ENCODE results near the gene TSPEAR. TPM values are rescaled to one million over a fixed set of nuclear protein-coding genes. Genes with fewer than 3 reads are reported as not detected.
"Not testable (repeated sequence)": the region's sequence is repeated elsewhere in the genome, so short reads cannot be mapped to it uniquely, and the experiment has no call there.

TSPEAR gene
- total and polyA plus RNA-seq, 9 of the 15 experiments (the other 6 are each of a cell fraction or from before 2014, with no cell fraction given), result not detected

- H2AFZ ChIP-seq (ENCODE audit: low read depth, low read length), result no peak overlapping the region
- TF ChIP-seq ZFP1 (CRISPR knock-in tag; IDR thresholded peaks at IDR 0.05), result peak; percentile 96
- TF ChIP-seq HDAC6 (IDR thresholded peaks at IDR 0.05; ENCODE audit: low read depth, low read length), result no peak
- peaks cover 0 to 8% of the 10 kb centered on the region in 2 experiments; a peak in 1 of 5 replicates for H3K27me3 ChIP-seq (ENCODE audit: control insufficient read depth in 2 of 2, insufficient read depth in 2 of 2, low read length in 2 of 2)
- no peak overlapping the region for H3K9ac ChIP-seq (ENCODE audit: insufficient read depth in 1 of 2, low read depth in 2 of 2, low read length in 2 of 2)
- no peak overlapping the region for H3K4me2 ChIP-seq (ENCODE audit: insufficient read depth, low read length)
- POLR2A ChIA-PET, result interaction anchor here (1.4 kb wide), 1 partner anchor 20 kb away, joined by 3 read pairs; no protein-coding TSS in a partner anchor
- H3K79me2 ChIP-seq (ENCODE audit: control insufficient read depth, insufficient read depth, low read length), result no peaks in the 10 kb centered on the region
- no peaks in the 10 kb centered on the region; a peak in 2 of 5 replicates for H3K4me1 ChIP-seq (replicated peaks in 1 of 2; ENCODE audit: control insufficient read depth in 2 of 2, insufficient read depth in 2 of 2, low read length in 2 of 2)
- DNase-seq (ENCODE audit: extremely low read depth in 1 of 4, low spot score in 3 of 4) (no peak), FAIRE-seq (no peak), ATAC-seq (no peak)
- CTCF ChIA-PET (ENCODE audit: low intra/inter-chr PET ratio), result no interaction called here
- in situ Hi-C loops (cut with MboI) (no loop called here), intact Hi-C loops (cut with micrococcal nuclease) (no loop called here)
- H3K4me3 ChIP-seq, result no peak overlapping the region
- no peaks in the 10 kb centered on the region for H3K36me3 ChIP-seq (ENCODE audit: control insufficient read depth, insufficient read depth, low read length)
- no peaks in the 10 kb centered on the region for H3K9me1 ChIP-seq (ENCODE audit: control insufficient read depth, insufficient read depth, low read length)
- WGBS (ENCODE audit: insufficient coverage, low coverage, missing lambda C conversion rate), result 0% methylated on average over 3 of the region's 3 CpGs
- peaks cover 3% of the 10 kb centered on the region for H3K9me3 ChIP-seq (replicated peaks; ENCODE audit: control insufficient read depth, insufficient read depth, low read depth, low read length)
- H3K27ac ChIP-seq (ENCODE audit: extremely low read depth, low read depth, low read length), result no peak overlapping the region
- no TSS peak for BruUV-seq (replicated peaks)
- H4K20me1 ChIP-seq (replicated peaks; ENCODE audit: control insufficient read depth, insufficient read depth, low read length), result no peaks in the 10 kb centered on the region
These were observed 130.2 kb downstream of the TSPEAR start for GRCh38 chr21:44581158-44581557.

- H4K20me1 ChIP-seq (replicated peaks; ENCODE audit: control insufficient read depth, insufficient read depth, low read length); CTCF ChIA-PET (ENCODE audit: low intra/inter-chr PET ratio); FAIRE-seq: not testable (repeated sequence)
These were observed 131.0 kb downstream of the TSPEAR start, which contains the start of gene KRTAP10-5 for GRCh38 chr21:44580231-44580821. TSS of gene KRTAP10-5 (minus strand) at chr21:44580604. CDS start at chr21:44580578, 26 bp downstream.

More at GRCh38 chr21:44580231-44580821, 131.0 kb downstream of the TSPEAR start, which contains the start of gene KRTAP10-5:
- H3K27ac ChIP-seq (ENCODE audit: extremely low read depth, low read depth, low read length); H3K79me2 ChIP-seq (ENCODE audit: control insufficient read depth, insufficient read depth, low read length); intact Hi-C loops (cut with micrococcal nuclease); H2AFZ ChIP-seq (ENCODE audit: low read depth, low read length); H3K4me3 ChIP-seq; DNase-seq (ENCODE audit: extremely low read depth in 1 of 4, low spot score in 3 of 4); H3K9me3 ChIP-seq (replicated peaks; ENCODE audit: control insufficient read depth, insufficient read depth, low read depth, low read length); H3K9me1 ChIP-seq (ENCODE audit: control insufficient read depth, insufficient read depth, low read length); BruUV-seq (replicated peaks); H3K4me2 ChIP-seq (ENCODE audit: insufficient read depth, low read length); H3K36me3 ChIP-seq (ENCODE audit: control insufficient read depth, insufficient read depth, low read length); in situ Hi-C loops (cut with MboI); ATAC-seq; H3K9ac ChIP-seq (ENCODE audit: insufficient read depth in 1 of 2, low read depth in 2 of 2, low read length in 2 of 2); H3K4me1 ChIP-seq (replicated peaks in 1 of 2; ENCODE audit: control insufficient read depth in 2 of 2, insufficient read depth in 2 of 2, low read length in 2 of 2): not testable (repeated sequence)
- POLR2A ChIA-PET, result interaction anchor here (0.7 to 1.4 kb wide), 2 partner anchors 19 to 182 kb away, joined by 3 read pairs; no protein-coding TSS in a partner anchor
- peaks cover 0 to 16% of the 10 kb centered on the region in 2 experiments; a peak in 3 of 5 replicates for H3K27me3 ChIP-seq (ENCODE audit: control insufficient read depth in 2 of 2, insufficient read depth in 2 of 2, low read length in 2 of 2)
- 3% methylated on average over 15 of the region's 19 CpGs for WGBS (ENCODE audit: insufficient coverage, low coverage, missing lambda C conversion rate)
